ENCODE measurements around the gene MMP25.
"Not testable (repeated sequence)": the region's sequence is repeated elsewhere in the genome, so short reads cannot be mapped to it uniquely, and the experiment has no call there.

Gene MMP25

DNA sequence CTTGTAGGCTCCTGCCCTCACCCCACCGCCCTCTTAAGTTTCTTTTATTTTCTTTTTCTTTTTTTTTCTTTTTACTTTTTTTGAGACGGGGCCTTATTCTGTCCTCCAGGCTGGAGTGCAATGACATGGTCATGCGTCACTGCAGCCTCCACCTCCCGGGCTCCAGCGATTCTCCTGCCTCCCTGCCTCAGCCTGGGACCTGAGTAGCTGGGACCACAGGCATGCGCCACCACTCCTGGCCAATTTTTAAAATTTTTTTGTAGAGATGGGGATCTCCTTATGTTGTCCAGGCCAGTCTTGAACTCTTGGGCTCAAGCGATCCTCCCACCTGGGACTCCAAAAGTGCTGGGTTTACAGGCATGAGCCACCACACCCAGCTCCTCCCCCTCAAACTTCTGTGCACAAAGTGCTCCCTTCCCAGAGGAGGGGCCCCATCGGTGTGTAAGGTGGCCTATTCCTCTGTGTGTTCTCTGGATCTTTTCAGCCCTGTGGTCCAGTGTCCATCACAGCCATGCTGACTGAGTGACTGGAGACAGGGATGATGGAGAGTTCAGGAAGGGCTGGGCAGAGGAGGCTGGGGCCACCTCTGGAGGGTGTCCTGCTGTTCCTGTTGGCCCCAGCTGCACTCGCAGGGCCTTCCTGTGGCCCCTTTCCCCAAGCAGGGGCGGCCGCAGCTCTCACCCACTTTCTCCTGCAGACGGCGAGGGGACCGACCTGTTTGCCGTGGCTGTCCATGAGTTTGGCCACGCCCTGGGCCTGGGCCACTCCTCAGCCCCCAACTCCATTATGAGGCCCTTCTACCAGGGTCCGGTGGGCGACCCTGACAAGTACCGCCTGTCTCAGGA is 10.2 kb downstream of the MMP25 start:
- no peak for FAIRE-seq

DNA sequence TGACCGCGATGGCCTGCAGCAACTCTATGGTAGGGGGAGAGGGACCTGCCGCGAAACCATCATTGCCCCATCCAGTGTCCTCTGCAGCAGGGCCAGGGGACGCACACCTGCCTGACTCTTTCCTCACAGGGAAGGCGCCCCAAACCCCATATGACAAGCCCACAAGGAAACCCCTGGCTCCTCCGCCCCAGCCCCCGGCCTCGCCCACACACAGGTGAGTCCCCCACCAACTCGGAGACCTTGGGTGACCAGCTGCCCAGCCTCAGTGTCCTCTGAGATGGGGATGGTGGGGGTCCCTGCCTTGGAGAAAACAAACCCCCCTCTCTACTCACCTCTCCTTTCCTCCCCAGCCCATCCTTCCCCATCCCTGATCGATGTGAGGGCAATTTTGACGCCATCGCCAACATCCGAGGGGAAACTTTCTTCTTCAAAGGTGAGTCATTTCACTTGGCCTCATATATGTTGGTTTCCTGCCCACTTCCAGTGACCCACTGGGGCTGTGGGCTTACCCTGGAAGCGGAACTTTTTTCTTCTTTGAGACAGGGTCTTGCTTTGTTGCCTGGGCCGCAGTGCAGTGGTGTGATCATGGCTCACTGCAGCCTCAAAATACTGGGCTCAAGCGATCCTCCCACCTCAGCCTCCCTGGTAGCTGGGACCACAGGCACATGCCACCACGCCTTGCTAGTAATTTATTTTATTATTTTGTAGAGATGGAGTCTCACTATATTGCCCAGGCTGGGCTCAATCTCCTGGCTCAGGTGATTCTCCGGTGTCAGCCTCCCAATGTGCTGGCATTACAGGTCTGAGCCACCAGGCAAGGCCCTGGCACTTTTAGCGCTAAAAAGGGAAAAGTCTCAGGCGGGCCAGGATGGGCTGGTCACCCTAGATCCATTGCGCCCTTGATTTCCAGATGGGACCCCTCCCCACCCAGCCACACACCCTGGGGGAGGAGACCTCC is 11.1 kb downstream of the MMP25 start:
- no peak for FAIRE-seq

DNA sequence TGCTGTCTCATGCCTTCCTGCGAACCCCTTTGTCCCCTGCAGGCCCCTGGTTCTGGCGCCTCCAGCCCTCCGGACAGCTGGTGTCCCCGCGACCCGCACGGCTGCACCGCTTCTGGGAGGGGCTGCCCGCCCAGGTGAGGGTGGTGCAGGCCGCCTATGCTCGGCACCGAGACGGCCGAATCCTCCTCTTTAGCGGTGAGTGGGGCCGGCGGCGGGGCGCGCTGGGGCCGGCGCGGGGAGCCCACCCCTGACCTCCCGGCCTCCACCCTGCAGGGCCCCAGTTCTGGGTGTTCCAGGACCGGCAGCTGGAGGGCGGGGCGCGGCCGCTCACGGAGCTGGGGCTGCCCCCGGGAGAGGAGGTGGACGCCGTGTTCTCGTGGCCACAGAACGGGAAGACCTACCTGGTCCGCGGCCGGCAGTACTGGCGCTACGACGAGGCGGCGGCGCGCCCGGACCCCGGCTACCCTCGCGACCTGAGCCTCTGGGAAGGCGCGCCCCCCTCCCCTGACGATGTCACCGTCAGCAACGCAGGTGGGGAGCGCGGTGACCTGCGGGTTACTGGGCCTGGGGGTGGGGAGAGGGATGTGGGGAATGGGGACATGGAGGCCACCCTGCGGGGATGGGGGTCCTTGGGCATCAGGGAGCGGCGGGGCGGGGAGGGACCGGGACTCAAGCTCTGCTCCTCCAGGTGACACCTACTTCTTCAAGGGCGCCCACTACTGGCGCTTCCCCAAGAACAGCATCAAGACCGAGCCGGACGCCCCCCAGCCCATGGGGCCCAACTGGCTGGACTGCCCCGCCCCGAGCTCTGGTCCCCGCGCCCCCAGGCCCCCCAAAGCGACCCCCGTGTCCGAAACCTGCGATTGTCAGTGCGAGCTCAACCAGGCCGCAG is 12.0 kb downstream of the MMP25 start:
- FAIRE-seq, result no peak

DNA sequence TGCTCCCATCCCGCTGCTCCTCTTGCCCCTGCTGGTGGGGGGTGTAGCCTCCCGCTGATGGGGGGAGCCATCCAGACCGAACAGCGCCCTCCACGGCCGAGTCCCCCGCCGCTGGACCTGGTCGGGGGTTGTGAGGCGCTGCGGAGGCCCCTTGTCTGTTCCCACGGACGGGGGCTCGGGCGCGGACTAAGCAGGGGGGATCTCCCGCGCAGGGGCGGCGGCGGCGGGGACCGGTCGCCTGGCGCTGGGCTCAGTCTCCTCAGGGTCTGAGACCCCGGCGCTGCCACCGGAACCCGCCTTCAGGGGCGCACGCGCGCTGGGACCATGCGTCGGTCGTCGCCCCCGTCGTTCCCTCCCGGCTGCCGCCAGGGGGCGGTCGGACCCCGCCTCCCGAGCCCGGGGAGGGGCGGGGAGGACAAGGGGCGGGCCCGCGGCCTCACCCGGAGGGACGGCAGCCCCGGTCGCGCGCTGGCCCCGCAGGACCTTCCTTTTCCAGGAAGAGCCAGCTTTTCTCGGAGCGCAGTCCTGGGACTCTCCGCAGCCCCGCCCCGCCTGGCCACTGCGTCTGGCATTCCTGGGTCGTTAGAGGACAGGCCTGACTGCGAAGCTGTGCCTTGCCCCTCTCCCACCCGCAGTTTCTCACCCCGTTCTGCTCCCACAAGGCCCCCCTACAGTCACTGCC is 12.8 kb downstream of the MMP25 start:
- no peak for FAIRE-seq

DNA sequence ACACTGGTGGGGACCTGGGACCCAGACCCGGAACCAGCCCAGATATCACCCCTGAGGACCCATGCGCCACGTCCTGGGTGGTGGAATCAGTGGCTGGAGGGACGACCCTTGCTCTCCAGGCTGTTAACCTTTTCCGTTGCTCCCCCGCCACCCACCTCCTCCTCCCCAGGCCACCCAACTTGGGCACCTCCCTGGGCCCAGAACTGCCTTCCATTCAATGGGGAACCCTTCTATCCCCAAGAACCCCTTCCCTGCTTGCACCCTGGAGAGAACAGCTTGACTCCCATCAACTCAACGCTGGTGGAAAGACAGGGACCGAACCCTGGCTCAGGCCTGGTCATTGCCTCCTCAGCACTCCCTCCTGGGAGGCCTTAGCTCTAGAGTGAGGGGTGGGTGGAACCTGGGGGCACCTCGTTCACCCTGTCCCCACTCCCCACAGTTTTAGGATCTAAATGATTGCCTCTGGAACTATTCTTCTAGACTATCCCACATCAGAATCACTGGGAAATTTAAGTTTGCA is 13.4 kb downstream of the MMP25 start:
- FAIRE-seq, result no peak

DNA sequence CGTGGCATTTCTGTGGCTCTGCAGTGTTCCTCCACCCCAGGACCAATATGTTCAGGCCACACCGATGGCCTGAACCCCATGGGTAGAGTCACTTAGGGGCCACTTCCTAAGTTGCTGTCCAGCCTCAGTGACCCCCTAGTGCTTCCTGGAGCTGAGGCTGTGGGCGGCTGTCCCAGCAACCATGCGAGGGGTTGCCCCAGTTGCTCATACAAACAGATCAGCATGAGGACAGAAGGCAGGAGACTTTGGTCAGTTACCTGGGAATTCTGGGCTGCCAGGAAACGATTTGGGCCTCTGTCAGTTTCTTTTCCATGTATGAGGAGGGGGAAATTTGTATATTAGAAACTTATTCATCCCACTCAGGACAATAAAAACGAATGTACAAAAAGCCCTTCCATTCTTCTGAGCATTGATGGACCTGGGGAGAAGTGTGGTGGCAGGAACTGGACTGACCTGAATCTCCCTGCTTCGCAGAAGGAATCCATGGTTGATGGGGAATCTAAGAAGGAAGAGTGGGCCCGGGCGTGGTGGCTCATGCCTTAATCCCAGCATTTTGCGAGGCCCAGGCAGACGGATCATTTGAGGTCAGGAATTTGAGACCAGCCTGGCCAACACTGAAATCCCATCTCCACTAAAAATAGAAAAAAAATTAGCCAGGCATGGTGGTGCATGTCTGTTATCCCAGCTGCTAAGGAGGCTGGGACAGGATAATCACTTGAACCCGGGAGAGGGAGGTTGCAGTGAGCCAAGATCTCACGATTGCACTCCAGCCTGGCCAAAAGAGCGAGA is 14.2 kb downstream of the MMP25 start:
- no peak for FAIRE-seq

DNA sequence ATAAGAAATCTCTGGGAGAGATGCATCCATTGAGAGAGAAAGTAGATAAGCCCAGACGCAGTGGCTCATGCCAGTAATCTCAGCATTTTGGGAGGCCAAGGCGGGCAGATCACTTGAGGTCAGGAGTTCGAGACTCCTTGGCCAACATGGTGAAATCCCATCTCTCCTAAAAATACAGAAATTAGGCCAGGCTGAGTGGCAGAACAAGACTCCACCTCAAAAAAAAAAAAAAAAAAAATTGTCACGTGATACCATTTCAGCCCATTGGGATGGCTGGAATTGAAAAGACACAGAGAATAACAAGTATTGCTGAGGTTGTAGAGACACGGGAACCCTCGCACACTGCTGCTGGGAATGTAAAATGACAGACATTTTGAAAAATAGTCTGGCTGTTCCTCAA is 16.2 kb downstream of the MMP25 start:
- no peak for FAIRE-seq

DNA sequence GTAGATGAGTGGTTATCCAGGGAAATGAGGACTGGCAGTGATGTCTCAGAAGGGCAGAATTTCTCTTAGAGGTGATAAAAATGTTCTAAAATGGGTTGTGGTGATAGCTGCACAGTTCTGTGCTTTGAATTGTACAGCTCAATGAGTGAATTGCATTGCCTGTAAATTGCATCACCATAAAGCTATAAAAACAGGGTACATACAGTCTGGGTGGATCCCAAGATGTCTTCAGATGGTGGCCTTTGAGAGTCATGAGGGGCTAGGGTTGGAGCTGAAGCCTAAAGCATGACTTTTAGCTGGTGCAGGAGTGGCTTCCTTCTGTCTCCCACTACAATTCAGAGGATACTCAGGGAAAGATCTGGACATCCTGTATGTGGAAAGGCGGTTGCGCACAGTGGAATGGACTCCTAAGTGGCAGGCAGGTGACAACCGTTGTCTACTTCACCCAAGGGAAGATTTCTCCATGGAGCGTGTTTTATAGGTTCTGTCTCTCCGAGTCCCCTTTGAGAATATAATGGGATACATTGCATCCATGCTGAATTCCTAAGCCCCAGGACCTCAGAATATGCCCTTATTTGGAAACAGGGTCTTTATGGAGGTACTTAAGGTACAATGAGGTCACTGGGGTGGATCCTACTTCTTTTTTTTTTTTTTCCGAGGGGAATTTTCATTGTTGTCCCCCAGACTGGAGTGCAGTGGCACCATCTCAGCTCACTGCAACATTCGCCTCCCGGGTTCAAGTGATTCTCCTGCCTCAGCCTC is 17.4 kb downstream of the MMP25 start:
- no peak for FAIRE-seq

DNA sequence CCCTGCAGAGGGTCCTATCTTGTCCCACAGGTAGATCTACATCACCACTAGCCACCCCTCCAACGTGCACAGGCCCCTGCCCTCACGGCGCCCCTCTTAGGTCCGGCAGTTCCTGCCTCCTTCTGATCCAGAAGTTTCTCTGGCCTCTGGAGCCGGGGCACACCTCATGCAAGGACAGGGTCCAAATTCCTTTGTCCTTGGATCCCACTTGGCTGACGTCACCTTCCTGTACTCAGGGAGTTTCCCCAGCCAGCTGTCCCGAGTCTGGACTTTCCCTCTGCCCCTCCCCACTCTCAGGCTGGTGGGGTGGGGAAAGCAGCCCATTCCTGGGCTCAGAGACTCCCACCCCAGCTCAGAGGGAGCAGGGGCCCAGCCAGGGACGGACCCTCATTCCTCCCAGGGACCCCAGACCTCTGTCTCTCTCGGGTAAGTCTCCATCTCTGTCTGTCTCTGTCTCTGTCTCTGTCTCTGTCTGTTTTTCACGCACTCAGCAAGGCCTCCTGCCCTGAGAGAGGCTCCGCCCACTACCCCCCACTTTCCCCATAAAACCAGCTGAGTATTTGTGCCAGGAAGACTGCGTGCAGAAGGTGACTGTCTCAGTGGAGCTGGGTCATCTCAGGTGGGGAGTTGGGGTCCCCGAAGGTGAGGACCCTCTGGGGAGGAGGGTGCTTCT is 18.8 kb downstream of the MMP25 start, which contains the start of gene IL32:
Gene IL32 (plus strand): TSS at position 572 of the 673 bp plus-strand sequence. CDS start 172 bp downstream, outside the sequence.
- FAIRE-seq, result no peak

DNA sequence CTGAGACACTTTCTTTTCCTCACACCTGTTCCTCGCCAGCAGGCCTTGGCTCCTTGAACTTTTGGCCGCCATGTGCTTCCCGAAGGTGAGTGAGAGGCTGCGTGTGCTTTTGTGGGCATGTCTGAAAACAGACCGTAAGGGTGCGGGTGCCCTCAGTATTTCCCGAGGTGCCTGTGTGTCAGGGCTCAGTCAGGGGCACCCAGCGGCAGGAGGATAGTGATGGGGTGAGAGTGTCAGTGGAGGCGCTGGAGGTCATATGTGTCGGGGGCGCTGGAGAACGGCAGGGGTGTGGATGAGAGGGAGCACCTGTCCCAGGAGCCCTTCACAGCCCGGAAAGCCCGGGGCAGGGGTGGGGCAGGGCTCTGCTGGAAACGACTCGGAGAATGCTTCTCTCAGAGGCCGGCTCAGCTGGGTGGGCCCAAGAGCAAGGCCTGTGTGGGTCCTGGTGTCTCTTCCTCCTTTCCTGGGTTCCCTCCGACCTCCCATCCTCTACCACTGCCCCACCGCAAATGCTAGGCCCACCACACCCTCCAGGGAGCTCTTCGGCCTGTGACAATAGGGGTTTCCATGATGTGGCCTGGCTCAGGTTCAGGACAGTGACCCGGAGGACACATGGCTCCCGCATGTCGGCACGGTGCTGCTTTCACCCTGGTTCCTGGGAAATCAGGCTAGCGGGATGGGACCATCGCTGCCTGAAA is 19.5 kb downstream of the MMP25 start:
- no peak for FAIRE-seq

DNA sequence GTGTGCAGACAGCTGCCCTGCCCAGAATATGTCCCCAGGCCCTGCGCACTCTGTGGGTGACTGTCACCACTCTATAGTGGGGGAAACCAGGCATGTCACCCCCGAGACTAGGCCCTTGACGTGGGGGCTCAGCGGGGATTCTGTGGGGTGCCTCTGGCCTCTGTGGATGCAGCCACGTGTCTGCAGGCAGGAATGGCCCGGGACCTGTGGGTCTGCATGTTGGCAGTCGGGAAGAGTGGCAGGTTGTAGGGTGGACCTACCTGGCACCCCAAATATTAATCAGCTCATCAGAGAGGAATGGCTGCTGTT is 20.0 kb downstream of the MMP25 start:
- FAIRE-seq, result no peak

DNA sequence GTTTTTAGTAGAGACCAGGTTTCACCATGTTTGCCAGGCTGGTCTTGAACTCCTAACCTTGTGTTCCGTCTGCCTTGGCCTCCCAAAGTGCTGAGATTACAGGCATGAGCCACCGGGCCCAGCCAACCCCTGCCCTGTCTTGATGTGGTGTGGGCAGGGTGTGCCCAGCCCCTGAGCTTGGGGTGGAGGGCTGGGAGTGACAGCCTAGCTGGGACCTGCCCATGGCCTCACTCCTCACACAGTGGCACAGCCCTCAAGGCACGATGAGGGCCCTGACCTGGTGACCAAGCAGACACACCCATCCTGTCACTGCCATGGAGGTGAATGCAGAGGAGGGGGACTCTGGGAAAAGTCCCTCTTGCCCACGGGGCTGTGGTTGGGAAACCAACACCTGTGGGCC is 22.1 kb downstream of the MMP25 start:
- FAIRE-seq, result no peak

DNA sequence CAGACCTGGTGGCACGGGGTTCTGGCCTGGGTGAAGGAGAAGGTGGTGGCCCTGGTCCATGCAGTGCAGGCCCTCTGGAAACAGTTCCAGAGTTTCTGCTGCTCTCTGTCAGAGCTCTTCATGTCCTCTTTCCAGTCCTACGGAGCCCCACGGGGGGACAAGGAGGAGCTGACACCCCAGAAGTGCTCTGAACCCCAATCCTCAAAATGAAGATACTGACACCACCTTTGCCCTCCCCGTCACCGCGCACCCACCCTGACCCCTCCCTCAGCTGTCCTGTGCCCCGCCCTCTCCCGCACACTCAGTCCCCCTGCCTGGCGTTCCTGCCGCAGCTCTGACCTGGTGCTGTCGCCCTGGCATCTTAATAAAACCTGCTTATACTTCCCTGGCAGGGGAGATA is 22.8 kb downstream of the MMP25 start:
- FAIRE-seq, result not testable (repeated sequence)

DNA sequence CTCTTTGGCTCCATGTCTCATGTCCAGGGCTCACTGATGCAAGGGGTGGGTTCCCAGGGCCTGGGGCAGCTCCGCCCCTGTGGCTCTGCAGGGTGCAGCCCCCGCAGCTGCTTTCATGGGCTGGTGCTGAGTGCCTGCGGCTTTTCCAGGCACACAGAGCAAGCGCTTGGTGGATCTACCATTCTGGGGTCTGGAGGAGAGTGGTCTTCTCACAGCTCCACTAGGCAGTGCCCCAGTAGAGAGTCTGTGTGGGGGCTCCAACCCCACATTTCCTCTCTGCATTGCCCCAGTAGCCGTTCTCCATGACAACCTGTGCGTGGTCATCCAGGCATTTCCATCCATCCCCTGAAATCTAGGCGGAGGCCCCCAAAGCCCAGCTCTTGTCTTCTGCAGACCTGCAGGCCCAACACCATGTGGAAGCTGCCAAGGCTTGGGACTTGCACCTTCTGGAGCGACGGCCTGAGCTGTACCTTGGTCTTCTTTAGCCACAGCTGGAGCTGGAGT is 24.3 kb downstream of the MMP25 start:
- no peak for FAIRE-seq

DNA sequence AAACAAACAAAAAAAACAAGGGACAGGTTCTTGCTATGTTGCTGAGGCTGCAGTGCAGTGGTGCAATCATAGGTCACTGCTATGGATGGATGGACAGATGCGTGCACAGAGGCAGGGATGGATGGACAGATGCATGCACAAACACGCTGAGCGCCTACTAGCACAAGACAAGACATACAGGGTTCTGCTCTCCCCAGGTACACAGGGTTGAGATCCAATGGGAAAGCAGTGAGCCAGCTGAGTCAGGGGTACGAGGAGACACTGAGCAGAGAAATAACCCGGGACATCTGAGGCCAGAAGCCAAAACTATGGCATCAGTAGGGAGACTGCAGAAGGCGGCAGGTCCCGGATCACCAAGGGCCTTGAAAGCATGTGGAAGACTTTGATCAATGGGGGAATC is 25.3 kb downstream of the MMP25 start:
- FAIRE-seq, result no peak

DNA sequence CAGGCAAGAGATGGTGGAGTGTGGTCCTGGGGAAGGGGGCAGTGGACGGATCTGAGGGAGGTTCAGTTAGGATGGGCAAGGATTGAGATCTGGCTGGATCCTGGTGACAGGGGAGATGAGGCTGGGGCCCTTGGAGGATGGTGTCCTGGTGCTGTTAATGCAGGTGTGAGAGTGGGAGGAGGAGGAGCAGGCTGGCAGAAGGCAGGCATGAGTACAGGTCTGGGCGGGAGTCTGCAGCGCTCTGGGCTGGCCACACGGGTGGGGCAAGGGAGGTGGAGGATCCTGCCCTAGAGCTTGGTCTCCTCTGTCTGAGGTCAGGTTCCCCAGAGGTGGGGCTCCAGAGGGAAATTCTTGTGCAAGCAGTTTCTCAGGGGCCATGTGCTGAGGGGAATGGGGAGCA is 25.8 kb downstream of the MMP25 start:
- FAIRE-seq, result not testable (repeated sequence)

DNA sequence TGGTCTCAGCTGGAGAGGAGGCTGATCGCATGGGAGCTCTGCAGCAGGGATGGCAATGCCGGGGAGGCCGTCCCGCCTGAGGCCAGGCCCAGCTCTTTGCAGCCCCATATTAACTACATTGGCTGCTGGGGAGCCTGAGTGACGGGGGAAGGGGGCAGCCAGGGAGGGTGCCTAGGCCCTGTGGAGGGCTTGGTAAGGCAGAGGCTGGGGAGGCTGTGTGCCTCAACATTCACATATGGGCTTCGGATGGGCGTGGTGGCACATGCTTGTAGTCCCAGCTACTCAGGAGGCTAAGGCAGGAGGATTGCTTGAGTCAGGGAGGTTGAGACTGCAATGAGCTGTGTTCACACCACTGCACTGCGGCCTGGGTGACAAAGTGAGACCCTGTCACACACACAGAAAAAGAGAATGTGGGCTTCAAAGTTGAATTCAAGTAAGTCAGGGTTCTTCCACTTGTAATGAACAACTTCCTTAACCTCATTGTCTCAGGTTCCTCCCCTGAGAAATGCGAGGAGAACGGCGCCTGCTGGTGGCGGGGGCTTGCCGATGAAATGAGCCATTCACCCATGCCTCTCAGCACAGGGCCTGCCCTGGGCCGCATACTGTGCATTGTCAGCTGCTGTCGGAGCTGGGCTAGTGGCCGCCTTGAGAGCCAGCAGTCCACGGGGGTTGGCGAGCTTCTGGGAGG is 26.4 kb downstream of the MMP25 start:
- FAIRE-seq, result not testable (repeated sequence)

DNA sequence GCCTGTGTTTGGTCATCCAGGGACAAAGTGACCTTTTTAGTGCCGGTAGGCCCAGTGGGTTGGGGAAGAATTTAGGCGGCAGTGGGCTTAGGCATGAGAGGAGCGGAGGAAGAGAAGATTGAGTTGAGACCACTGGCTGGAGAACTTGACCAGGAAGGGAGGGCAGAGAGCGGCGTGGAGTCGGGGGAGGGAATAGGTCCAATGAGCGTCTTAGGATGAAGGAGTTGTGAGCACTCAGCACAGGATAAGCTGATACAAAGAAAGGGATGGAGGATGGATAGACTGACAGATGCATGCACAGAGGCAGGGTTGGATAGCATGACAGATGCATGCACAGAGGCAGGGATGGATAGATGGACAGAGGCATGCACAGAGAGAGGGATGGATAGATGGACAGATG is 27.1 kb downstream of the MMP25 start:
- FAIRE-seq, result no peak

Data from TTC549 (cell line).